ENCODE measurements around the gene ZYG11B. TPM values are rescaled to one million over a fixed set of nuclear protein-coding genes. Genes with fewer than 3 reads are reported as not detected.
"Not testable (repeated sequence)": the region's sequence is repeated elsewhere in the genome, so short reads cannot be mapped to it uniquely, and the experiment has no call there.

ZYG11B gene
- total RNA-seq, 2 experiments from 2014 or later, result 12.9 to 14.3 TPM

- DNase-seq (no peak), ATAC-seq (no peak)
- Mint-ChIP-seq H3K4me1 (no peaks in the 10 kb centered on the region), H3K9me3 (ENCODE audit: low read depth) (no peaks in the 10 kb centered on the region), H3K4me3 (no peak overlapping the region), H3K27me3 (no peaks in the 10 kb centered on the region), H3K27ac (no peak overlapping the region), H3K36me3 (ENCODE audit: low read depth) (peaks cover 8% of the 10 kb centered on the region)
- CTCF ChIA-PET, result interaction anchor here (1.2 kb wide), 1 partner anchor 11 kb away, joined by 4 read pairs; no protein-coding TSS in a partner anchor
- intact Hi-C loops (cut with DNase I, micrococcal nuclease), result no loop called here
- POLR2A ChIA-PET, result no interaction called here
These were observed 29.8 kb downstream of the ZYG11B start for GRCh38 chr1:52756020-52756419.

- peaks cover 13% of the 10 kb centered on the region for H3K36me3 Mint-ChIP-seq (ENCODE audit: low read depth)
- CTCF ChIA-PET, result interaction anchor here (1.1 to 1.4 kb wide), 2 partner anchors 15 to 162 kb away, joined by 3 to 5 read pairs; no protein-coding TSS in a partner anchor
- POLR2A ChIA-PET, result no interaction called here
- DNase-seq, result no peak
- no peaks in the 10 kb centered on the region for H3K27me3 Mint-ChIP-seq
- H3K4me1 Mint-ChIP-seq, result no peaks in the 10 kb centered on the region
- H3K27ac Mint-ChIP-seq, result no peak overlapping the region
- H3K4me3 Mint-ChIP-seq, result no peak overlapping the region
- no peaks in the 10 kb centered on the region for H3K9me3 Mint-ChIP-seq (ENCODE audit: low read depth)
- no peak for ATAC-seq
- intact Hi-C loops (cut with DNase I, micrococcal nuclease), result no loop called here
These were observed 33.7 kb downstream of the ZYG11B start for GRCh38 chr1:52759908-52760307.

GRCh38 chr1:52767596-52768280 is 41.5 kb downstream of the ZYG11B start:
- POLR2A ChIA-PET, result no interaction called here
- ATAC-seq (peak; percentile 55), DNase-seq (no peak)
- H3K9me3 Mint-ChIP-seq (ENCODE audit: low read depth), result no peaks in the 10 kb centered on the region
- peaks cover 19% of the 10 kb centered on the region for H3K4me1 Mint-ChIP-seq
- CTCF ChIA-PET, result no interaction called here
- no peak overlapping the region for H3K27ac Mint-ChIP-seq
- H3K36me3 Mint-ChIP-seq (ENCODE audit: low read depth), result peaks cover 18% of the 10 kb centered on the region
- no peak overlapping the region for H3K4me3 Mint-ChIP-seq
- intact Hi-C loops (cut with DNase I, micrococcal nuclease), result no loop called here
- H3K27me3 Mint-ChIP-seq, result no peaks in the 10 kb centered on the region

GRCh38 chr1:52769346-52770033 is 43.2 kb downstream of the ZYG11B start:
- H3K4me1 Mint-ChIP-seq, result peaks cover 19% of the 10 kb centered on the region
- ChIA-PET POLR2A (no interaction called here), CTCF (interaction anchor here (0.5 to 1.1 kb wide), 2 partner anchors 56 to 165 kb away, joined by 3 read pairs; no protein-coding TSS in a partner anchor)
- no peak overlapping the region for H3K27ac Mint-ChIP-seq
- intact Hi-C loops (cut with DNase I, micrococcal nuclease), result no loop called here
- ATAC-seq, result no peak
- no peaks in the 10 kb centered on the region for H3K9me3 Mint-ChIP-seq (ENCODE audit: low read depth)
- H3K4me3 Mint-ChIP-seq, result no peak overlapping the region
- H3K27me3 Mint-ChIP-seq, result no peaks in the 10 kb centered on the region
- H3K36me3 Mint-ChIP-seq (ENCODE audit: low read depth), result peaks cover 22% of the 10 kb centered on the region
- no peak for DNase-seq

- H3K36me3 Mint-ChIP-seq (ENCODE audit: low read depth), result peaks cover 28% of the 10 kb centered on the region
These were observed 45.1 kb downstream of the ZYG11B start for GRCh38 chr1:52771384-52771783.

GRCh38 chr1:52786148-52786547 is 59.9 kb downstream of the ZYG11B start:
- H3K27me3 Mint-ChIP-seq, result no peaks in the 10 kb centered on the region
- no peak for DNase-seq
- no peaks in the 10 kb centered on the region for H3K4me1 Mint-ChIP-seq
- no peak overlapping the region for H3K27ac Mint-ChIP-seq
- POLR2A ChIA-PET, result no interaction called here
- no peak overlapping the region for H3K4me3 Mint-ChIP-seq
- intact Hi-C loops (cut with DNase I, micrococcal nuclease), result no loop called here
- H3K36me3 Mint-ChIP-seq (ENCODE audit: low read depth), result peaks cover 18% of the 10 kb centered on the region
- CTCF ChIA-PET, result no interaction called here
- ATAC-seq, result no peak
- H3K9me3 Mint-ChIP-seq (ENCODE audit: low read depth), result no peaks in the 10 kb centered on the region

More at GRCh38 chr1:52771384-52771783, 45.1 kb downstream of the ZYG11B start:
- ChIA-PET POLR2A (no interaction called here), CTCF (no interaction called here)
- peaks cover 14% of the 10 kb centered on the region for H3K4me1 Mint-ChIP-seq
- H3K27me3 Mint-ChIP-seq, result no peaks in the 10 kb centered on the region
- no peak overlapping the region for H3K4me3 Mint-ChIP-seq
- H3K9me3 Mint-ChIP-seq (ENCODE audit: low read depth), result no peaks in the 10 kb centered on the region
- no peak for ATAC-seq
- H3K27ac Mint-ChIP-seq, result no peak overlapping the region
- intact Hi-C loops (cut with DNase I, micrococcal nuclease), result no loop called here
- DNase-seq, result no peak

GRCh38 chr1:52790429-52790828 is 64.2 kb downstream of the ZYG11B start:
- H3K9me3 Mint-ChIP-seq (ENCODE audit: low read depth); DNase-seq; H3K27me3 Mint-ChIP-seq; H3K27ac Mint-ChIP-seq; POLR2A ChIA-PET; intact Hi-C loops (cut with DNase I, micrococcal nuclease); ATAC-seq; H3K4me1 Mint-ChIP-seq; H3K4me3 Mint-ChIP-seq: not testable (repeated sequence)
- CTCF ChIA-PET, result interaction anchor here (1.0 kb wide), 1 partner anchor 87 kb away, joined by 3 read pairs; no protein-coding TSS in a partner anchor
- H3K36me3 Mint-ChIP-seq (ENCODE audit: low read depth), result peaks cover 15% of the 10 kb centered on the region

- no peak overlapping the region for H3K4me3 Mint-ChIP-seq
- H3K9me3 Mint-ChIP-seq (ENCODE audit: low read depth), result no peaks in the 10 kb centered on the region
- POLR2A ChIA-PET, result no interaction called here
- intact Hi-C loops (cut with DNase I, micrococcal nuclease), result no loop called here
- no peaks in the 10 kb centered on the region for H3K27me3 Mint-ChIP-seq
- H3K4me1 Mint-ChIP-seq, result no peaks in the 10 kb centered on the region
- H3K27ac Mint-ChIP-seq, result no peak overlapping the region
- peaks cover 15% of the 10 kb centered on the region for H3K36me3 Mint-ChIP-seq (ENCODE audit: low read depth)
- DNase-seq (no peak), ATAC-seq (no peak)
- CTCF ChIA-PET, result no interaction called here
These were observed 65.8 kb downstream of the ZYG11B start for GRCh38 chr1:52792036-52792435.

GRCh38 chr1:52793717-52794116 is 67.5 kb downstream of the ZYG11B start:
- CTCF ChIA-PET; DNase-seq; H3K4me3 Mint-ChIP-seq; POLR2A ChIA-PET; H3K9me3 Mint-ChIP-seq (ENCODE audit: low read depth); ATAC-seq; H3K27me3 Mint-ChIP-seq; H3K27ac Mint-ChIP-seq; intact Hi-C loops (cut with DNase I, micrococcal nuclease); H3K4me1 Mint-ChIP-seq: not testable (repeated sequence)
- peaks cover 13% of the 10 kb centered on the region for H3K36me3 Mint-ChIP-seq (ENCODE audit: low read depth)

- peaks cover 10% of the 10 kb centered on the region for H3K36me3 Mint-ChIP-seq (ENCODE audit: low read depth)
- H3K4me1 Mint-ChIP-seq, result no peaks in the 10 kb centered on the region
- no peak overlapping the region for H3K27ac Mint-ChIP-seq
- no peak overlapping the region for H3K4me3 Mint-ChIP-seq
- ChIA-PET CTCF (interaction anchor here (0.6 to 1.1 kb wide), 2 partner anchors 16 to 160 kb away, joined by 3 read pairs; no protein-coding TSS in a partner anchor), POLR2A (interaction anchor here (0.6 kb wide), 1 partner anchor 42 kb away, joined by 8 read pairs; no protein-coding TSS in a partner anchor)
- no peak for DNase-seq
- no peaks in the 10 kb centered on the region for H3K27me3 Mint-ChIP-seq
- no peaks in the 10 kb centered on the region for H3K9me3 Mint-ChIP-seq (ENCODE audit: low read depth)
- intact Hi-C loops (cut with DNase I, micrococcal nuclease), result no loop called here
- no peak for ATAC-seq
These were observed 69.2 kb downstream of the ZYG11B start for GRCh38 chr1:52795464-52795863.

GRCh38 chr1:52798331-52798730 is 72.1 kb downstream of the ZYG11B start:
- Mint-ChIP-seq H3K27me3 (no peaks in the 10 kb centered on the region), H3K4me3 (no peak overlapping the region), H3K27ac (no peak overlapping the region), H3K9me3 (ENCODE audit: low read depth) (no peaks in the 10 kb centered on the region), H3K36me3 (ENCODE audit: low read depth) (peaks cover 6% of the 10 kb centered on the region), H3K4me1 (no peaks in the 10 kb centered on the region)
- DNase-seq, result no peak
- no peak for ATAC-seq
- POLR2A ChIA-PET, result no interaction called here
- CTCF ChIA-PET, result no interaction called here
- intact Hi-C loops (cut with DNase I, micrococcal nuclease), result no loop called here

GRCh38 chr1:52801011-52801410 is 74.8 kb downstream of the ZYG11B start:
- CTCF ChIA-PET, result interaction anchor here (1.1 kb wide), 1 partner anchor 62 kb away, joined by 3 read pairs; no protein-coding TSS in a partner anchor
- ATAC-seq, result no peak
- POLR2A ChIA-PET, result no interaction called here
- H3K9me3 Mint-ChIP-seq (ENCODE audit: low read depth), result no peaks in the 10 kb centered on the region
- H3K4me3 Mint-ChIP-seq, result no peak overlapping the region
- no peak overlapping the region for H3K27ac Mint-ChIP-seq
- DNase-seq, result no peak
- intact Hi-C loops (cut with DNase I, micrococcal nuclease), result no loop called here
- H3K27me3 Mint-ChIP-seq, result no peaks in the 10 kb centered on the region
- no peaks in the 10 kb centered on the region for H3K4me1 Mint-ChIP-seq
- peaks cover 6% of the 10 kb centered on the region for H3K36me3 Mint-ChIP-seq (ENCODE audit: low read depth)

Data from activated CD4-positive, alpha-beta T cell treated with anti-CD3 and anti-CD28 coated beads for 36 hours (primary cell).